B cell (primary cell): ENCODE data around the gene KRT82. TPM values are rescaled to one million over a fixed set of nuclear protein-coding genes. Genes with fewer than 3 reads are reported as not detected.

Experiments used
- ATAC-seq: fragments of 200-7000 bp; cut with Tn5 transposase; one replicate; pipeline ENCODE4 v1.10.0; 2021; ENCODE audit warnings: low read depth, mild to moderate bottlenecking, moderate number of reproducible peaks, moderate library complexity
- CTCF ChIA-PET: fragments of 350-600 bp; sonication (Branson Sonifier 250); formaldehyde crosslinking; loops from one replicate; lab custom pipeline; 2021; ENCODE audit warnings: antibody characterized with exemption, inconsistent platforms; lab: Charles Lee
- POLR2A ChIA-PET: fragments of 350-600 bp; sonication (Branson Sonifier 250); formaldehyde crosslinking; loops from one replicate; lab custom pipeline; 2021; ENCODE audit warnings: antibody characterized with exemption; lab: Charles Lee
- DNase-seq: peaks from one replicate; pipeline ENCODE4 v3.0.0; 2013
- H2AFZ ChIP-seq: 2 replicates; pipeline ENCODE4 v1.6.1; 2012; ENCODE audit warnings: mild to moderate bottlenecking, low read depth, low read length; ENCODE audit not compliant: insufficient read depth, poor library complexity, severe bottlenecking
- H3K27ac ChIP-seq, 2 donors: 1 replicate in 1 of 2; 2 replicates in 1 of 2; pipeline ENCODE4 v1.5.1; 2012 to 2013; ENCODE audit warnings: low read length in 2 of 2, mild to moderate bottlenecking in 2 of 2, moderate library complexity in 1 of 2
- H3K27me3 ChIP-seq, 4 experiments: fragments of 200-600 bp in 1 of 4; sonication (generic) in 1 of 4; replicated peaks in 1 of 4; 1 replicate in 2 of 4; 2 replicates in 2 of 4; pipeline versions ENCODE4 v1.6.1 to v1.7.0; 2013 to 2016; ENCODE audit warnings: low read length in 3 of 4, mild to moderate bottlenecking in 2 of 4, mixed read lengths in 1 of 4, moderate library complexity in 1 of 4; ENCODE audit not compliant: insufficient read depth in 4 of 4, control insufficient read depth in 3 of 4; ENCODE audit errors: control extremely low read depth in 1 of 4
- H3K36me3 ChIP-seq, 2 experiments: replicated peaks in 1 of 2; 1 replicate in 1 of 2; 2 replicates in 1 of 2; pipeline versions ENCODE4 v1.6.1 to v1.7.1; 2013; ENCODE audit warnings: low read length in 1 of 2; ENCODE audit not compliant: insufficient read depth in 2 of 2, control insufficient read depth in 1 of 2; ENCODE audit errors: control extremely low read depth in 1 of 2, extremely low read depth in 1 of 2
- H3K4me1 ChIP-seq, 2 donors: fragments of 200-600 bp in 1 of 2; sonication (generic) in 1 of 2; 1 replicate in 1 of 2; 2 replicates in 1 of 2; pipeline versions ENCODE4 v1.5.1 to v1.6.1; 2013 to 2017; ENCODE audit warnings: low read length in 2 of 2; ENCODE audit not compliant: control insufficient read depth in 2 of 2, insufficient read depth in 2 of 2
- H3K4me2 ChIP-seq: replicated peaks from 2 replicates; pipeline ENCODE3; 2012; ENCODE audit warnings: mild to moderate bottlenecking, low read depth, low read length; ENCODE audit not compliant: poor library complexity, severe bottlenecking
- H3K4me3 ChIP-seq, 5 experiments: fragments of 200-600 bp in 1 of 5; sonication (generic) in 1 of 5; 1 replicate in 3 of 5; 2 replicates in 2 of 5; pipeline versions ENCODE4 v1.5.1 to v1.7.0; 2011 to 2016; ENCODE audit warnings: low read length in 4 of 5, mild to moderate bottlenecking in 4 of 5, low read depth in 2 of 5, control low read depth in 1 of 5, moderate library complexity in 1 of 5; ENCODE audit not compliant: insufficient read depth in 1 of 5; ENCODE audit errors: control extremely low read depth in 1 of 5, extremely low read depth in 1 of 5
- H3K79me2 ChIP-seq: fragments of 200-600 bp; sonication (generic); one replicate; pipeline ENCODE4 v1.6.0; 2016; ENCODE audit warnings: low read length; ENCODE audit not compliant: control insufficient read depth, insufficient read depth
- H3K9ac ChIP-seq: fragments of 200-600 bp; sonication (generic); 2 replicates; pipeline ENCODE4 v1.6.1; 2017; ENCODE audit warnings: mild to moderate bottlenecking, low read length, moderate library complexity
- H3K9me3 ChIP-seq, 3 donors: one replicate each; pipeline versions ENCODE4 v1.6.1 to v1.7.1; 2013; ENCODE audit warnings: low read length in 2 of 3; ENCODE audit not compliant: control insufficient read depth in 2 of 3, insufficient read depth in 1 of 3; ENCODE audit errors: control extremely low read depth in 1 of 3
- H4K20me1 ChIP-seq: 2 replicates; pipeline ENCODE4 v1.6.0; 2012; ENCODE audit warnings: mild to moderate bottlenecking, low read length; ENCODE audit not compliant: insufficient read depth, control insufficient read depth, poor library complexity, severe bottlenecking
- H3K27ac Mint-ChIP-seq: one replicate; pipeline ENCODE4 v1.8.0; 2021; ENCODE audit warnings: mixed read lengths
- H3K27me3 Mint-ChIP-seq: one replicate; pipeline ENCODE4 v1.8.0; 2021; ENCODE audit warnings: mixed read lengths
- H3K4me1 Mint-ChIP-seq: one replicate; pipeline ENCODE4 v1.8.0; 2021; ENCODE audit warnings: mixed read lengths
- H3K4me3 Mint-ChIP-seq: one replicate; pipeline ENCODE4 v1.8.0; 2021; ENCODE audit warnings: mixed read lengths
- H3K9me3 Mint-ChIP-seq: one replicate; pipeline ENCODE4 v1.8.0; 2022; ENCODE audit warnings: mixed read lengths; ENCODE audit not compliant: insufficient read depth
- CTCF ChIP-seq: fragments of 200-600 bp; IDR thresholded peaks from one replicate; pipeline ENCODE4 v1.8.0; 2022; ENCODE audit warnings: antibody characterized with exemption, mild to moderate bottlenecking
- EZH2 ChIP-seq: IDR thresholded peaks from 2 replicates; pipeline ENCODE4 v1.6.1; 2012; ENCODE audit warnings: borderline replicate concordance, low read depth, mild to moderate bottlenecking, moderate library complexity, low read length; ENCODE audit not compliant: insufficient read depth, poor library complexity, severe bottlenecking
- WGBS: methylation state at CpG from one replicate; pipeline ENCODE4 v1.1.5; 2013; ENCODE audit warnings: missing lambda C conversion rate; ENCODE audit not compliant: insufficient coverage; 5-methylcytosine and 5-hydroxymethylcytosine counted together
- intact Hi-C: fragments of 100-400 bp; cut with micrococcal nuclease; formaldehyde crosslinking; loops from one replicate; pipeline ENCODE4 v1.10.0; 2022
- polyA plus RNA-seq: library from polyadenylated mRNA; depleted of rRNA; stranded (reverse); fragments of >200 nt; gene quantifications from 2 replicates; pipeline ENCODE4 v1.2.3, GENCODE V29; 2012
- total RNA-seq, 2 donors: library from RNA; stranded (reverse); fragments of 120-200 nt in 1 of 2; gene quantifications; 1 replicate in 1 of 2; 2 replicates in 1 of 2; pipeline versions ENCODE4 v1.2.3 to v1.2.4, GENCODE V29; 2013 to 2022

Gene KRT82
- total and polyA plus RNA-seq, 2 donors (not counting 1 experiment from before 2014, with no cell fraction given) = not detected

DNA sequence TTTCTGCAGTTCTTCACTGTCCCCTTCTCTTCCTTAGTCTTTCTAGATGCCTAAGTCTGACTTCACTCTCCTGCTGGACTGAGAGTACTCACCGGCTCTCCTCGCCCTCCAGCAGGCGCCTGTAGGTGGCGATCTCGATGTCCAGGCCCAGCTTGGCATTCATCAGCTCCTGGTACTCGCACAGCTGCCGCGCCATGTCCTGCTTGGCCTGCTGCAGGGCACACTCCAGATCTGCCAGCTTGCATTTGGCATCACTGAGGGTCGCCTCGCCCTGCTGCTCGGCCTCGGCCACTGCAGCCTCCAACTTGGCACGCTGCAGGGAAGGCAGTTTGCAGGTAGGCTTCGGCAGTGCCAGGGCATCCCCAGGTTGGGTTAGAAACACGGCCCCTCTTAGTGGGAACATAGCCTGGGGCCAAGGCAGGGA lies 25.9 kb downstream of the KRT82 start:
- Histone ChIP-seq H3K9ac (no peak overlapping the region), H3K4me1 (peaks cover 0 to 4% of the 10 kb centered on the region in 2 donors), H3K27ac (no peak overlapping the region), H3K4me2 (no peak overlapping the region), H3K27me3 (peaks cover 0 to 11% (median 1%) of the 10 kb centered on the region in 4 experiments), H4K20me1 (no peaks in the 10 kb centered on the region), H3K4me3 (no peak overlapping the region), H2AFZ (no peak overlapping the region), H3K36me3 (no peaks in the 10 kb centered on the region), H3K9me3 (no peaks in the 10 kb centered on the region), H3K79me2 (no peaks in the 10 kb centered on the region)
- ATAC-seq (no peak), DNase-seq (no peak)
- Mint-ChIP-seq H3K27me3 (peaks cover 34% of the 10 kb centered on the region), H3K27ac (no peak overlapping the region), H3K4me1 (peaks cover 5% of the 10 kb centered on the region), H3K9me3 (no peaks in the 10 kb centered on the region), H3K4me3 (no peak overlapping the region)
- TF ChIP-seq EZH2 (no peak), CTCF (no peak)
- ChIA-PET POLR2A (no interaction called here), CTCF (interaction anchor here (1.4 kb wide), 1 partner anchor 11 kb away, joined by 3 read pairs; no protein-coding TSS in a partner anchor)
- WGBS = 66% methylated on average over 15 of the region's 15 CpGs
- intact Hi-C loops = no loop called here

- POLR2A ChIA-PET = no interaction called here
- WGBS = 60% methylated on average over 1 of the region's 6 CpGs
- H3K4me3 Mint-ChIP-seq = no peak overlapping the region
Measured at GRCh38 chr12:52379536-52379935, 26.6 kb downstream of the KRT82 start.

More at GRCh38 chr12:52379536-52379935, 26.6 kb downstream of the KRT82 start:
- Histone ChIP-seq H3K9ac (no peak overlapping the region), H3K4me3 (no peak overlapping the region), H3K27ac (no peak overlapping the region), H4K20me1 (no peaks in the 10 kb centered on the region), H3K4me1 (peaks cover 0 to 4% of the 10 kb centered on the region in 2 donors), H3K27me3 (peaks cover 0 to 11% (median 1%) of the 10 kb centered on the region in 4 experiments), H3K79me2 (no peaks in the 10 kb centered on the region), H3K9me3 (no peaks in the 10 kb centered on the region), H3K4me2 (no peak overlapping the region), H2AFZ (no peak overlapping the region), H3K36me3 (no peaks in the 10 kb centered on the region)
- CTCF ChIA-PET = interaction anchor here (1.3 kb wide), 1 partner anchor 11 kb away, joined by 3 read pairs; no protein-coding TSS in a partner anchor
- ATAC-seq (no peak), DNase-seq (no peak)
- Mint-ChIP-seq H3K27ac (no peak overlapping the region), H3K27me3 (peaks cover 34% of the 10 kb centered on the region), H3K9me3 (no peaks in the 10 kb centered on the region), H3K4me1 (peaks cover 5% of the 10 kb centered on the region)
- intact Hi-C loops = no loop called here
- TF ChIP-seq CTCF (no peak), EZH2 (no peak)
